GM12878 (cell line): ENCODE measurements around the gene PLPP1.

ENCODE experiments used
- PAX8 ChIP-seq: fragments of 450-650 bp; IDR thresholded peaks from 2 replicates; pipeline ENCODE4 v1.6.1; 2017; ENCODE audit warnings: mild to moderate bottlenecking, moderate library complexity
- SIN3A ChIP-seq: IDR thresholded peaks from 2 replicates; pipeline ENCODE4 v1.6.1; 2012; ENCODE audit warnings: low read depth, low read length, improper control_type of control experiment
- TF ChIP-seq, protein P1 (sequence below), 3 experiments: IDR thresholded peaks in 2 of 3; conservative IDR thresholded peaks in 1 of 3; 2 replicates each; pipeline ENCODE4 v1.5.1; 2011; ENCODE audit warnings: low read depth in 3 of 3, low read length in 3 of 3, mild to moderate bottlenecking in 3 of 3, control low read depth in 2 of 3, moderate library complexity in 2 of 3, inconsistent platforms in 1 of 3, mixed read lengths in 1 of 3; ENCODE audit not compliant: control insufficient read depth in 2 of 3, insufficient read depth in 1 of 3; ENCODE audit errors: extremely low read depth in 1 of 3
- TF ChIP-seq, protein P2 (sequence below): IDR thresholded peaks from 2 replicates; pipeline ENCODE4 v1.6.1; 2011; ENCODE audit warnings: low read depth, mild to moderate bottlenecking, low read length, moderate library complexity, borderline replicate concordance; ENCODE audit errors: extremely low read depth

DNA sequence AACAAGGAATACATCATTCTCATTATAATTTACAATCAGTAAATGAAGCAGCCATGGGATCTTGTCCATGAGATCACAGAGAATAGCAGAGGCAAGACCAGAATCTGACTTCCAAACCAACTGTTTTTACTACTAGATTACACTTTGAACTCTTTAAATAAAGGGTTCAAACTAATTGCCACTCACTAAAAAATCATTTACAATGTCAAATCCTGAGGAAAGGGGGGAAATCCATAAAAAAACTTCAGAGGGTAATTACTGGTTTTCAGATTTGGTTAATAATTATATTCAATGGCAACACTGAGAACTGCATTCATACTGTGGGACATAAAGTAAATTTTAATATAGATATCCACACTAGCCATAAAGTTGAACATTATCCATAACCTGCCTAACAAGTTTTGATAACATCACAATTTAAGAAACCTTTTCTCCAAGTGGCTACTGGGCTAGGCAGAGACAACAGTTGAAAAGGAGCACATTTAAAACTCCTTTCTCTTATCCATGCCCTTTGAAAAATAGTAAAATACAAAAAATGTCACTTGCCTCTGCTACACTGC, 15.9 kb downstream of the PLPP1 start:
- no peak for TF ChIP-seq SIN3A
- TF ChIP-seq, protein P1, sequence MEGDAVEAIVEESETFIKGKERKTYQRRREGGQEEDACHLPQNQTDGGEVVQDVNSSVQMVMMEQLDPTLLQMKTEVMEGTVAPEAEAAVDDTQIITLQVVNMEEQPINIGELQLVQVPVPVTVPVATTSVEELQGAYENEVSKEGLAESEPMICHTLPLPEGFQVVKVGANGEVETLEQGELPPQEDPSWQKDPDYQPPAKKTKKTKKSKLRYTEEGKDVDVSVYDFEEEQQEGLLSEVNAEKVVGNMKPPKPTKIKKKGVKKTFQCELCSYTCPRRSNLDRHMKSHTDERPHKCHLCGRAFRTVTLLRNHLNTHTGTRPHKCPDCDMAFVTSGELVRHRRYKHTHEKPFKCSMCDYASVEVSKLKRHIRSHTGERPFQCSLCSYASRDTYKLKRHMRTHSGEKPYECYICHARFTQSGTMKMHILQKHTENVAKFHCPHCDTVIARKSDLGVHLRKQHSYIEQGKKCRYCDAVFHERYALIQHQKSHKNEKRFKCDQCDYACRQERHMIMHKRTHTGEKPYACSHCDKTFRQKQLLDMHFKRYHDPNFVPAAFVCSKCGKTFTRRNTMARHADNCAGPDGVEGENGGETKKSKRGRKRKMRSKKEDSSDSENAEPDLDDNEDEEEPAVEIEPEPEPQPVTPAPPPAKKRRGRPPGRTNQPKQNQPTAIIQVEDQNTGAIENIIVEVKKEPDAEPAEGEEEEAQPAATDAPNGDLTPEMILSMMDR (IDR thresholded peaks at IDR 0.05 in 2 of 3, conservative IDR thresholded peaks at IDR 0.05 in 1 of 3; ENCODE audit: control insufficient read depth in 2 of 3, extremely low read depth in 1 of 3, insufficient read depth in 1 of 3, low read depth in 3 of 3, low read length in 3 of 3) = no peak
- TF ChIP-seq PAX8 = no peak
- TF ChIP-seq, protein P2, sequence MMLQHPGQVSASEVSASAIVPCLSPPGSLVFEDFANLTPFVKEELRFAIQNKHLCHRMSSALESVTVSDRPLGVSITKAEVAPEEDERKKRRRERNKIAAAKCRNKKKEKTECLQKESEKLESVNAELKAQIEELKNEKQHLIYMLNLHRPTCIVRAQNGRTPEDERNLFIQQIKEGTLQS = no peak
